GM21515 (cell line): ENCODE results near the gene CCDC172.
"Not testable (repeated sequence)": the region's sequence is repeated elsewhere in the genome, so short reads cannot be mapped to it uniquely, and the experiment has no call there.

ENCODE experiments used
- ATAC-seq: cut with Tn5 transposase; IDR thresholded peaks from one replicate; pipeline ENCODE4 v1.9.1; 2021; ENCODE audit not compliant: unreplicated experiment

Gene CCDC172

GRCh38 chr10:116331815-116332214 lies 7.6 kb downstream of the CCDC172 start:
- ATAC-seq, result no peak

GRCh38 chr10:116336866-116337265 lies 12.6 kb downstream of the CCDC172 start:
- no peak for ATAC-seq

GRCh38 chr10:116352125-116352524 lies 27.9 kb downstream of the CCDC172 start:
- no peak for ATAC-seq

DNA sequence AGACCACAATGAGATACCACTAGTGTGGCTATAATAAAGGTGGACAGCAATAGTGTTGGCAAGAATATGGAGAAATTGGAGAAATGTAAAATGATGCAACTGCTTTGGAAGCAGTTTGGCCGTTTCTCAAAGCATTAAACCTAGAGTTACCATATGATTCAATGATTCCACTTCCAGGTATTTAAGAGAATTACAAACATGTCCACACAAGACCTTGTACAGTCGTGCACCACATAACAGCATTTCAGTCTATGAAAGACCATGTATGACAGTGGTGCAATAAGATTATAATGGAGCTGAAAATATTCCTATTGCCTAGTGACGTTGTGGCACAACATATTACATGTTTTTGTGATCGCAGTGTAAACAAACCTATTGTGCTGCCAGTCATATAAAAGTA lies 29.6 kb downstream of the CCDC172 start:
- ATAC-seq, result no peak

DNA sequence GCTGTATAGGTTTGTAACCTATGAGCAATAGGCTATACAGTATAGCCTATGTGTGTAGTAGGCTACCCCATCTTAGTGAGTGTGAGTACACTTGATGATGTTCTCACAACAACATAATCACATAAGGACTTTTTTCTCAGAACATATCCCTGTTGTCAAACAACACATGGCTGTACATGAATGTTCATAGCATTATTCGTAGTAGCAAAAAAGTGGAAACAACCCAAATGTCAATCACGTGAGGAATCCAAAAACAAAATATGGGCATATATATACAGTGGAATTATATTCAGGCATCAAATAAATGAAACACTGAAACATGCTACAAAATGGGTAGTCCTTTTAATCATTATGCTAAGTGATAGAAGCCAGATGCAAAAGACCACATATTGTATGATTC lies 31.1 kb downstream of the CCDC172 start:
- ATAC-seq, result no peak

GRCh38 chr10:116356833-116357232 lies 32.6 kb downstream of the CCDC172 start:
- no peak for ATAC-seq

GRCh38 chr10:116364868-116365267 lies 40.6 kb downstream of the CCDC172 start:
- no peak for ATAC-seq

- ATAC-seq, result no peak
These were observed 47.5 kb downstream of the CCDC172 start for GRCh38 chr10:116371737-116372136.

DNA sequence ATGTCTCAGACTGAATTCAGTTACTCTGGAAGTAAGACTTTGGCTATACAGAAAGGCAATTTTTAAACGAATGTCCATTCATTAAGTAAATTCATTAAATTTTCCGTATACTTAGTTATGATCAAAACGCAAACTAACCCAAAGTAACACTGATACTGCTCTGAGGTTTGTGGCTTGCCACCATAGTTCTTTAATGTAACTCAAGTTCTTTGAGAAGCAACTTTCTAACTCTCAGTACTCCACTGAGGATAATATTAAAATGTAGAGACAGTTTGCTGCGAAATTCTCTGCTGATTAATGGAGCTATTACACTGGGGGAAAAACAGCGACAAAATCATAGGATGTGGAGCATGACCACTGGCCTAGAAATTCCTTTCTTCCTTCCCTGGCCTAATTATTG lies 58.0 kb downstream of the CCDC172 start:
- no peak for ATAC-seq

DNA sequence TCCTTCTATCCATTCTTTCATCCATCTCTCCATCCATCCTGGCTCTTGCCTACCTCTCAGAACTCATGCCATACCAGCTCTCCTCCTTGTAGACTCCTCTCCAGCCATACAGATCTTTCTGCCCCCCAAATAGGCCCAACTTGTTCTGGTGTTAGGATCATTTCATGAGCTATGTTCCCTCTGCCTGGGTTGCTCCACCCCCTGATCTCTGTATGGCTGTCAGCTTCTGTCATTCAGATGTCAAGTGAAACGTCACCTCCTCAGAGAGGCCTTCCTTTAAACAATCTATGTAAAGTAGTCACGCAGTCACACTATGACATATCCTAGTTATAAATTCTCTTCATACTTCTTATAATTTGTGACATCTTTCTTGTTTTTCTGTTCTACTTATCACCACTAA lies 61.1 kb downstream of the CCDC172 start:
- ATAC-seq, result no peak

- ATAC-seq, result peak; percentile 50
These were observed 62.0 kb downstream of the CCDC172 start for GRCh38 chr10:116385994-116386809.

- ATAC-seq, result not testable (repeated sequence)
These were observed 69.1 kb downstream of the CCDC172 start for GRCh38 chr10:116393246-116393831.

GRCh38 chr10:116395223-116395985 lies 71.2 kb downstream of the CCDC172 start:
- no peak for ATAC-seq

DNA sequence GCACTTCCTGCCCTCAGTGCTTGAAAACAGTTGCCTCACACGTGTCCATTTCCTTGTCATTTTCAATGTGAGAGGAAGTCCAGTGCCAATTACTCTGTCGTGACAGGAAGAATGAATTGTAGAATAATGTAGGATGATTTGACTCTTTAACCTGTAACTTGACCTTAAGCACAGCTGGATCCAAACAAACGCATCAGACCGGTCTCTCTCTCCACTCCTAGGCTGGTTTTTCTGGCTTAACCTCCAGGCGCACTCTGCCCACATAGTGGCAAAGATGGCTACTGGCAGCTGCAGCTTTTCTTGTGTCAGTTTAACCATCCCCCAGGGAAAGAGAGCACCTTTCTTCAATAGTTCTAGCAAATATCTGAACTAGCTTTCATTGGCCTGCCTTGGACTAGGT lies 74.0 kb downstream of the CCDC172 start:
- no peak for ATAC-seq

- ATAC-seq, result no peak
These were observed 78.6 kb downstream of the CCDC172 start for GRCh38 chr10:116402858-116403257.

DNA sequence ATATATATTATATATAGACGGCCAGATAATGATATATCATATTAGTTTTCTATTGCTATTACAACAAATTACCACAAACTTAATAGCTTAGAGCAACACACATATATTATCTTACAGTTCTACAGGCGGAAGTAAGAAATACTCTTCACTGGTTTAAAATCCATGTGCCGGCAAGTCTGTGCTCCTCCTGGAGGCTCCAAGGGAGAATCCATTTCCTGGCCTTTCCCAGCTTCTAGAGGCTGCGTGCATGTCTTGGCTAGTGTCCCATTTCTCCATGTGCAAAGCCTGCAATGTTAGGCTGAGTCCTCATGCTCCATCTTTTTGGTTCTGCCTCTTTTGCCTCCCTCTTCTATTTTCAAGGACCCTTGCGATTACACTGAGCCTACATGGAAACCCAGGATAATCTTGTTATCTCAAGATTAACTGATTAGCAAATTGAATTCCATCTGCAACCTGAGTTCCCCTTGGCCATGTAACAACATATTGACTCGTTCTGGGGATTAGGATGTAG lies 79.5 kb downstream of the CCDC172 start:
- ATAC-seq, result no peak

- ATAC-seq, result no peak
These were observed 84.5 kb downstream of the CCDC172 start for GRCh38 chr10:116408719-116409118.

DNA sequence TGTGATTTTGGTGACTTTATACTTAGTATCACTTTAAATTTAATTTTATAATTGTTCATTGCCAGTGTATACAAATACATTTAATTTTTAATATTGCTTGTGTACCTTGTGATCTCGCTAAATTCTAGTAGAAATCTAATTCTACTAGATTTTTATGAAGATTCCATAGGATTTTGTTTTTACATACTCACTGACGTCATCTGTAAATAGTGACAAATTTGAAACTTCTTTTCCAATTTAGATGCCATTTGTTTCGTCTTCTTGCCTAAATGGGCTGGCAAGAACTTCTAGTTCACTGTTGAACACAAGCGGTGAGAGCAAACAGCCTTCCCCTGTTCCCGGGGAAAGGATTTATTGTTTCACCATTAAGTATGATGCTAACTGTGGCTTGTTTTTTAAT lies 86.1 kb downstream of the CCDC172 start:
- no peak for ATAC-seq

DNA sequence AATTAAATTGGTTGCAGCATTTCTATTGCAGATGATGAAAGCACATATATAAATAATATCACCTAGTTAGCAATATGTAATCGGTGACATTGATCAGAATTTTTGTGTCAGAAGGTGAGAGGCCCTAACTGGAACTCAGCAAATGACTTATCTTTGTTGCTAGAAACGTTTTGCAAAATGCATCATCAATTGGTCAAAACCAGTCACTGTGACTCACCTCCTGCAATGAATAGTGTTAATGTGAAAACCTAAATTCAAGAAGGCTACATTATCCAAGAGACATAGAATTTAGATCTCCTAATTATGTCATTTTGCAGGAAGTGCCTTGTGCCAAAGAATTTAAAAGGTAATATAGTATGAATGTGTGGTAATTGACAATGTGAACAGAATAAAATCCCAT lies 93.6 kb downstream of the CCDC172 start:
- no peak for ATAC-seq

DNA sequence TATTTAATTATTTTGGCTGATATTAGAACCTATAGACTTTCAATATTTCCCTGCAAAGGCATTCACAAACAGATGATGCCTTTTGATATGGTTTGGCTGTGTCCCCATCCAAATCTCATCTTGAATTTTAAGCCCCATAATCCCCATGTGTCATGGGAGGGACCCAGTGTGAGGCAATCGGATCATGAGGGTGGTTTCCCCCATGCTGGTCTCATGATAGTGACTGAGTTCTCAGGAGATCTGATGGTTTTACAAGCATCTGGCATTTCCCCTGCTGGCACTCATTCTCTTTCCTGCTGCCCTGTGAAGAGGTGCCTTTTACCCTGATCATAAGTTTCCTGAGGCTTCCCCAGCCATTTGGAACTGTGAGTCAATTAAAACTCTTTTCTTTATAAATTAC lies 94.1 kb downstream of the CCDC172 start:
- no peak for ATAC-seq

- no peak for ATAC-seq
These were observed 97.6 kb downstream of the CCDC172 start for GRCh38 chr10:116421815-116422214.

GRCh38 chr10:116427671-116428070 lies 103.4 kb downstream of the CCDC172 start, which contains the start of gene PNLIPRP3:
TSS of gene PNLIPRP3 (plus strand) at chr10:116427847. CDS start at chr10:116428013, 166 bp downstream.
- ATAC-seq, result no peak
